Memory B cell (primary cell): ENCODE measurements around the gene RPS6KC1.

Experiments used
- ATAC-seq: fragments of 150-1000 bp; cut with Tn5 transposase; 2 replicates; pipeline ENCODE4 v1.10.0; 2021; ENCODE audit warnings: low read depth, mild to moderate bottlenecking, moderate library complexity
- DNase-seq, 2 donors: peaks; one replicate each; pipeline ENCODE4 v3.0.0; 2022; ENCODE audit warnings: low spot score in 2 of 2
- H3K27ac Mint-ChIP-seq: one replicate; pipeline ENCODE4 v1.8.0; 2022; ENCODE audit warnings: mild to moderate bottlenecking, moderate library complexity, mixed read lengths
- H3K27me3 Mint-ChIP-seq: one replicate; pipeline ENCODE4 v1.8.0; 2022; ENCODE audit warnings: mixed read lengths
- H3K36me3 Mint-ChIP-seq: one replicate; pipeline ENCODE4 v1.8.0; 2022; ENCODE audit warnings: mild to moderate bottlenecking, mixed read lengths
- H3K4me1 Mint-ChIP-seq: one replicate; pipeline ENCODE4 v1.8.0; 2022; ENCODE audit warnings: mixed read lengths
- H3K4me3 Mint-ChIP-seq: one replicate; pipeline ENCODE4 v1.8.0; 2022; ENCODE audit warnings: mild to moderate bottlenecking, moderate library complexity, mixed read lengths
- H3K9me3 Mint-ChIP-seq: one replicate; pipeline ENCODE4 v1.8.0; 2022; ENCODE audit warnings: mixed read lengths

RPS6KC1 gene

DNA sequence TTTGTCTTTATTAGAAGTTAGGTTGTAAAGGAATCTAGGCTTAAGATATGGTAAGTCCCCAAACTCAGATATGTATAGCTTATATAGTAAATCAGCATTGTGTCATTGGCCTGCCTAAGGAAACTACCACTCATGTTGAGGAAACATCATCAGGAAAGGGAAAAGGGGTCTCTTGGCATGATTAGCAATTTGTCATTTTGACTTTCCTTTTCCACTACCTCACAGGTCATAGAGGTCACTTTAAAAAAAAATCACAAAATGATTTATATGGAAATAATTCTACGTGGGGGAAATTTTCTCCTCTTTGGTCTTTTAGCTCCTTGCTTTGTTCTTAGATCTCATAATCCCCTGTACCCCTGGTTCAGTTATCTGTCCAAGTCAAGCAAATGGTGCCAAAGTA, 213.5 kb downstream of the RPS6KC1 start:
- ATAC-seq (no peak), DNase-seq (no peak)
- H3K36me3 Mint-ChIP-seq, result peaks cover 30% of the 10 kb centered on the region
- no peak overlapping the region for H3K4me3 Mint-ChIP-seq
- no peak overlapping the region for H3K27ac Mint-ChIP-seq
- no peaks in the 10 kb centered on the region for H3K27me3 Mint-ChIP-seq
- no peaks in the 10 kb centered on the region for H3K4me1 Mint-ChIP-seq
- H3K9me3 Mint-ChIP-seq, result peaks cover 6% of the 10 kb centered on the region

DNA sequence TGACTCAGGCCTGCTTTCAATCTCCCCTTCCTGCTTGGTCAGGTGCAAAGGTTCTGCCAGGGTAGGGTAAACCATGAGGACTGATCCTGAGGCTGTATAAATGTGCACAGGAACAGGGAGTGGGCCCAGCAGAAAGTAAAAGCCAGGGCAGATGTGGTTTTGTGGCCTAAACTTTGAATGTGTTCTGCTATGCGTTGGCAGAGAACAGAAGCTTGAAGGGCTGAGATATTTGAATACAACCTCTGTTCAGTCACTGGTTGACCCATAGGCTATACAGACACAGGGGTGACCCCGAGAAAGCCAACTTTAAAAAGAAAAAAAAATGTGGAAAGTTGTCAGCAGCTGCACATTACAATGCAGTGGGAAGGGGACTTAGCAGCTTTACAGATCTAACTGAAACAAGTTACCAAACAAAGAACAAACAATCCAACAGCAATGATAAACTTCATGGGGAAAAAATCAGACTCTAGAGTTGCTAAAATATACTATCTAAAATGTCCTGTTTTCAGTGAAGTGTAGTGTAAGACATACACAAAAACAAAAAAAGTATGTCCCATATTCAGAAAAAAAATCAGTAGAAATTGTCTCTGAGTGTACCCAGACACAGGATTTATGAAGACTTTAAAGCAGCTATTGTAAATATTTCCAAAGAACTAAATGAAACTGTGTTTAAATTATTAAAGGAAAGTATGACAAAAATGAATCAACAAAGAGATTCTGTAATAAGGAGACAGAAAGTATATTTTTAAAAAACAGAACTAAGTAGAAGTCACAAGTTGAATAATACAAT, 216.1 kb downstream of the RPS6KC1 start:
- DNase-seq, result no peak

DNA sequence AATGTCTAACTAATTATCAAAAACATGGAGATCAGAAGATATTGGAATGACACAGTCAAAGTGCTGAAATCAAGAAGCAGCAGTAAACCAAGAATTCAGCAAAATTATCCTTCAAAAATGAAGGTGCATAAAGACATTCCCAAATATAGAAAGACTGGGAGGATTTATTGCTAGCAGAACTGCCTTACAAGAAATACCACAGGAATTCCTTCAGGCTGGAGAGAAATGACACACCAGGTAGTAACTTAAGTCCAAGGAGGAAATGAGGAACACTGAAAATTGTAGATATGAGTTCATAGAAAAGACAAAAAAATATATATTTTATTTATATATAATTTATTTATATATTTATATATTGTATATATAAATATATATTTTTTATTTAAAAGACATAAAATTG, 217.2 kb downstream of the RPS6KC1 start:
- Mint-ChIP-seq H3K36me3 (peaks cover 41% of the 10 kb centered on the region), H3K4me1 (peaks cover 1% of the 10 kb centered on the region), H3K4me3 (no peak overlapping the region), H3K27ac (no peak overlapping the region), H3K27me3 (no peaks in the 10 kb centered on the region), H3K9me3 (peaks cover 6% of the 10 kb centered on the region)
- DNase-seq (no peak), ATAC-seq (no peak)

More for the DNA sequence above, 216.1 kb downstream of the RPS6KC1 start:
- Mint-ChIP-seq H3K4me1 (no peaks in the 10 kb centered on the region), H3K36me3 (peaks cover 37% of the 10 kb centered on the region), H3K27me3 (no peaks in the 10 kb centered on the region), H3K27ac (no peak overlapping the region), H3K9me3 (peaks cover 6% of the 10 kb centered on the region), H3K4me3 (no peak overlapping the region)
- no peak for ATAC-seq

DNA sequence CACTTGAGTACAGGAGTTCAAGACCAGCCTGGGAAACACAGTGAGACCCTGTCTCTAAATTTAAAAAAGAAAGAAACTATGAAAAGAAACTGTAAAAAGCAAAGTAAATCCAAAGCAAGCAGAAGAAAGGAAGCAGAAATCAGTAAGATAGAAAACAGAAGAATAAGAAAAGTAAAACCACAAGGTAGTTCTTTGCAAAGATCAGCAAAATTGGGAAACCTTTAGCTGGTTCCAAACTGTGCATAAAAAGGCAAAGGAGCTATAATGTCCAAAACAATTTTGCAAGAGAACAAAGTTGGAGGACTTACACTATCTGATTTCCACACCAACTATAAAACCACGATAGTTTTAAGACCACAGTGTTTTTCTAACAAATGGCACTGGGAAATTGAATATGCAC, 218.8 kb downstream of the RPS6KC1 start:
- Mint-ChIP-seq H3K36me3 (peaks cover 41% of the 10 kb centered on the region), H3K4me1 (peaks cover 3% of the 10 kb centered on the region), H3K4me3 (no peak overlapping the region), H3K9me3 (peaks cover 6% of the 10 kb centered on the region), H3K27me3 (no peaks in the 10 kb centered on the region), H3K27ac (no peak overlapping the region)
- no peak for DNase-seq
- ATAC-seq, result no peak

DNA sequence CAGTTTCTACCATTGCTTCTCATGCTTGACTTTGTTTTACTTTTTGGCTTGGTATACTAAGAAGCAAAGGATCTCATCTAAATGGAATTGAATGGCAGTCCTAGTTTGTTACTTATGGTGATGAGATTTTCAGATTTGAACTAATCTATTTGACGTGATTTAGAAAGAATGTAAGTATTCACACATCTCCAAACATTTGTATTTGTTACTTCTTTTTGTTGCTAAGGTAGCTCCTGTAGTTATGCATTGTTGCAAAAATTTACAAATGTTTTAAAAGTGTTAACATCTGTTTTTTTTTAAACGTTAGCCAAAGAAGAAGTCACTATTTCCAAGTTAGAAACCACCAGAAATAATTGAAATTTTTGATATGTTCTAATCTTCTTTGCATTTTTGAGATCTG, 222.5 kb downstream of the RPS6KC1 start:
- H3K27ac Mint-ChIP-seq, result no peak overlapping the region
- no peaks in the 10 kb centered on the region for H3K27me3 Mint-ChIP-seq
- ATAC-seq, result no peak
- peaks cover 3% of the 10 kb centered on the region for H3K4me1 Mint-ChIP-seq
- H3K36me3 Mint-ChIP-seq, result peaks cover 34% of the 10 kb centered on the region
- H3K4me3 Mint-ChIP-seq, result no peak overlapping the region
- no peak for DNase-seq
- no peaks in the 10 kb centered on the region for H3K9me3 Mint-ChIP-seq

- DNase-seq (no peak), ATAC-seq (no peak)
- Mint-ChIP-seq H3K4me3 (no peak overlapping the region), H3K27ac (no peak overlapping the region), H3K4me1 (peaks cover 3% of the 10 kb centered on the region), H3K27me3 (no peaks in the 10 kb centered on the region), H3K9me3 (no peaks in the 10 kb centered on the region), H3K36me3 (peaks cover 31% of the 10 kb centered on the region)
Observed at GRCh38 chr1:213274140-213274539, 223.1 kb downstream of the RPS6KC1 start.

GRCh38 chr1:213275293-213275692, 224.3 kb downstream of the RPS6KC1 start:
- DNase-seq (no peak), ATAC-seq (no peak)
- H3K27ac Mint-ChIP-seq, result no peak overlapping the region
- H3K9me3 Mint-ChIP-seq, result no peaks in the 10 kb centered on the region
- peaks cover 26% of the 10 kb centered on the region for H3K36me3 Mint-ChIP-seq
- peaks cover 3% of the 10 kb centered on the region for H3K4me1 Mint-ChIP-seq
- no peaks in the 10 kb centered on the region for H3K27me3 Mint-ChIP-seq
- H3K4me3 Mint-ChIP-seq, result no peak overlapping the region

- Mint-ChIP-seq H3K9me3 (no peaks in the 10 kb centered on the region), H3K27ac (no peak overlapping the region), H3K4me1 (peaks cover 3% of the 10 kb centered on the region), H3K27me3 (no peaks in the 10 kb centered on the region), H3K4me3 (no peak overlapping the region), H3K36me3 (peaks cover 21% of the 10 kb centered on the region)
- ATAC-seq, result no peak
- no peak for DNase-seq
Observed at GRCh38 chr1:213276236-213276635, 225.2 kb downstream of the RPS6KC1 start.

DNA sequence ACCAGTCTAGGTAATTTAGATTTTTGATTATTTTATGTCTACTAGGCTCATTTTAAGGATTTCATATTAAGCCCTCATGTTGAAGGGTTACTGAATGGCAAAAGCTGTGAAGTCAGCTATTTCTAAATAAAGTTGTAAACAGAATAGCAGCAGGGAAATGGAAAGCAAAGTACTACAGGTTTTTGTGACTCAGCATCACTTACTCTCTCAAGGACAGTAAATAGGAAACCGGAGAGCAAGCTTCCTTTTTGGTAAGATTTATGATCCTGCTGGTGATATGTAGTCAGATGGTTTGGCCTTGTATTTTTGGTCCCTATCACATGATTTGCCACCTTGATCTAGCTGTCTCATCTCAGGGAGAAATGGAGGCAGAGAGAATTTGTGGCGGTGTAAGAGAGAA, 226.0 kb downstream of the RPS6KC1 start:
- Mint-ChIP-seq H3K9me3 (no peaks in the 10 kb centered on the region), H3K27me3 (no peaks in the 10 kb centered on the region), H3K27ac (no peak overlapping the region), H3K4me1 (peaks cover 3% of the 10 kb centered on the region), H3K4me3 (no peak overlapping the region), H3K36me3 (peaks cover 21% of the 10 kb centered on the region)
- DNase-seq, result no peak
- no peak for ATAC-seq

DNA sequence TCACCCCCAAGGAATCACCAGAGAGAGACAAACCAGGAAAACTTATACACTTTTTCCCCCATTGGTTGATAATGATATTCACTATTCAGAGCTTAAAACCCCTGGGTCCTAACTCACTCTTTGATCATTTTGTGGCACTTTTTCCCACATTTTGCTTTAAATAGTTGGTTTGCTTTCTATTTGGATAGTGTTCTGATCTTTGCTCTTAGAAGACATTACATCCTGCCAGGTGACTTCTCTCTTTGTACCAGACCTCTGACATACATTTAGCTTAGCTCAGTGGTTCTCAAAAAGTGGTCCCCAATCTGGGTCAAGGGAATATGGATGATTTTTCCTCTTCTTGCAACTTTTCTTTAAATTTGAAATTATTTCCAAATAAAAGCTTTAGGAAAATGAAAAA, 228.4 kb downstream of the RPS6KC1 start:
- no peaks in the 10 kb centered on the region for H3K27me3 Mint-ChIP-seq
- peaks cover 4% of the 10 kb centered on the region for H3K9me3 Mint-ChIP-seq
- DNase-seq (no peak), ATAC-seq (no peak)
- H3K36me3 Mint-ChIP-seq, result peaks cover 7% of the 10 kb centered on the region
- H3K27ac Mint-ChIP-seq, result no peak overlapping the region
- H3K4me1 Mint-ChIP-seq, result no peaks in the 10 kb centered on the region
- no peak overlapping the region for H3K4me3 Mint-ChIP-seq

GRCh38 chr1:213281640-213282301, 230.7 kb downstream of the RPS6KC1 start:
- Mint-ChIP-seq H3K9me3 (peaks cover 4% of the 10 kb centered on the region), H3K27me3 (no peaks in the 10 kb centered on the region), H3K36me3 (no peaks in the 10 kb centered on the region), H3K27ac (no peak overlapping the region), H3K4me1 (no peaks in the 10 kb centered on the region), H3K4me3 (no peak overlapping the region)
- no peak for DNase-seq
- ATAC-seq, result no peak

DNA sequence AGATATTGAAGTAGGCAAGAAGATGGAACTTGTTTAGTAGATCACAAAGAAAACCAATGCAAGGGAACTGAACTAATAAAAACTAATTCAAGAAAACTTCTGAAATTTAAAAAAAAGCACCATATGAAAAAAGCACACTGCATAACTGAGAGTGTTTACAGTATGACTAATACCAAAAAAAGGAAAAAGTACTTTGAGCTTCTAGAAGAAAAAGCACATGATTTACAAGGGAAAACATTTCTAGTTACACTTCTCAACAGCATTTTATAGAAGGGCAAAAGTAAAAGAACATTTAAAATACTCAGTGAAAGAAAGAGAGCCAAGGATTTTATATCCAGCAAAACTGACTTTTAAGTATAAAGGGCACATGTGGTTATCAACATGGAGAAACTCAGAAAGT, 233.6 kb downstream of the RPS6KC1 start:
- Mint-ChIP-seq H3K9me3 (peaks cover 4% of the 10 kb centered on the region), H3K36me3 (no peaks in the 10 kb centered on the region), H3K27me3 (no peaks in the 10 kb centered on the region), H3K4me1 (no peaks in the 10 kb centered on the region), H3K4me3 (no peak overlapping the region), H3K27ac (no peak overlapping the region)
- ATAC-seq (no peak), DNase-seq (no peak)

DNA sequence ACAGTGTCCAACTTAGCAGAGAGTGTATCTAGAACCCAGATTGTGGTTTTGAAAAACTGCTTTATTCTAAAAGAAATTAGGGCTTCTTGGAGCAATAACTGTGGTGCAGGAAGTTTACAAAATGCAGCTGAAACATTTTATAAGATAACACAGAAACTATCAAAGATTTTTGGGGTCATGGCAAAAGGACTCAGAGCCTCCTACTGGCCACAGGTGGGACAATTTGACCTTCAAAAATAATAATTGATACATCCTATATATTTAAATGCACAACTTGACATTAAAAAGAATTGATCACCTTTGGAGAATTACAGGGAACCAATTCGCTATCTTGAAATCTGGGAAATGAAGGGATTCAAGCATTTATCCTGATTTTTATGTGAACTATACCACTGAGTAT, 235.2 kb downstream of the RPS6KC1 start:
- H3K4me3 Mint-ChIP-seq, result no peak overlapping the region
- DNase-seq (no peak), ATAC-seq (no peak)
- no peaks in the 10 kb centered on the region for H3K4me1 Mint-ChIP-seq
- H3K9me3 Mint-ChIP-seq, result peaks cover 4% of the 10 kb centered on the region
- H3K27ac Mint-ChIP-seq, result no peak overlapping the region
- H3K27me3 Mint-ChIP-seq, result no peaks in the 10 kb centered on the region
- H3K36me3 Mint-ChIP-seq, result no peaks in the 10 kb centered on the region

GRCh38 chr1:213287987-213288386, 236.9 kb downstream of the RPS6KC1 start:
- Mint-ChIP-seq H3K27ac (no peak overlapping the region), H3K4me3 (no peak overlapping the region), H3K4me1 (no peaks in the 10 kb centered on the region), H3K27me3 (no peaks in the 10 kb centered on the region), H3K36me3 (no peaks in the 10 kb centered on the region), H3K9me3 (peaks cover 4% of the 10 kb centered on the region)
- no peak for DNase-seq
- no peak for ATAC-seq

GRCh38 chr1:213291526-213291925, 240.5 kb downstream of the RPS6KC1 start:
- Mint-ChIP-seq H3K27ac (no peak overlapping the region), H3K9me3 (peaks cover 4% of the 10 kb centered on the region), H3K4me3 (no peak overlapping the region), H3K27me3 (no peaks in the 10 kb centered on the region), H3K36me3 (peaks cover 4% of the 10 kb centered on the region), H3K4me1 (no peaks in the 10 kb centered on the region)
- no peak for ATAC-seq
- DNase-seq, result no peak
